ENCODE results near the gene TEX50. TPM values are rescaled to one million over a fixed set of nuclear protein-coding genes. Genes with fewer than 3 reads are reported as not detected.
"Not testable (repeated sequence)": the region's sequence is repeated elsewhere in the genome, so short reads cannot be mapped to it uniquely, and the experiment has no call there.

TEX50 gene, protein sequence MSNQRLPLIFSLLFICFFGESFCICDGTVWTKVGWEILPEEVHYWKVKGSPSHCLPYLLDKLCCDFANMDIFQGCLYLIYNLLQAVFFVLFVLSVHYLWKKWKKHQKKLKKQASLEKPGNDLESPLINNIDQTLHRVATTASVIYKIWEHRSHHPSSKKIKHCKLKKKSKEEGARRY
- total RNA-seq (not detected), total RNA-seq (0 reads per million in 2 donors)

DNA sequence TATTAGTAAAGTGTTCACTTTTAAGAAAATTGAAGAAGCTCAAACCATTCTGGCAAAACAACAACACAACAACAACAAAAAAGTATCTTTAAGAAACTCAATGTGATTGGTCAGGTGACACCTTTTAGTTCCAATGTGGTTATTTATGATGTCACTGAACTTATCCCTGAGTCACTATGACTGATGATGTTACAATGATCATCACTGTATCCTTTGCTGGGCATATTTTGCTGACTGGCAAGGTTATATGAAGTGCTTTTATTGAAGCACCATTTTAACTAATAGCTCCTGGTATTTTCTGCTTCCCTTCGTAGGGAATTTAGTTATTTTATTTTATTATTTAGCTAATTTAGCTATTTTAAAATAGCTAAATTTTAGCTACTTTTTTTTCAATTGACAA, at the start of gene TEX50:
Gene TEX50 (plus strand): TSS at position 223 of the 400 bp plus-strand sequence. CDS start 184 bp downstream, outside the sequence.
- no peak for DNase-seq
- no peaks in the 10 kb centered on the region for H3K9me3 ChIP-seq (ENCODE audit: control insufficient read depth, low read length, poor library complexity, severe bottlenecking)
- H3K27me3 Mint-ChIP-seq: peaks cover 5% of the 10 kb centered on the region
- no peaks in the 10 kb centered on the region for H3K4me1 Mint-ChIP-seq
- no peak within 1 kb of the TSS for H3K4me3 Mint-ChIP-seq
- no peak for ATAC-seq
- no peaks in the 10 kb centered on the region for H3K36me3 Mint-ChIP-seq (ENCODE audit: low read depth)
- H3K27ac Mint-ChIP-seq: no peak within 1 kb of the TSS

DNA sequence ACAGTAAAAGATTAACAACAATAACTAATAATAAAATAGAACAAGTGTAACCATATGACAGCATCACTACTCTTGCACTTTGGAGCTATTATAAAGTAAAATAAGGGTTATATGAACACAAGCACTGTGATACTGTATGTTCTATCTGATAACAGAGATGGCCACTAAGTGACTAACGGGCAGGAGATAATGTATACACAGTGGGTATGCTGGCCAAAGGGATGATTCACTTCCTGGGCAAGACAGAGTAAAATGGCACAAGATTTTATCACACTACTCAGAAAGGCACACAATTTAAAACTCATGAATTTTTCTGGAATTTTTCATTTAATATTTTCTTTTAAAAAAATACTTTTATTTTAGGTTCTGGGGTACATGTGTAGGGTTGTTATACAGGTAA, 44.6 kb upstream of the TEX50 start:
- ATAC-seq (no peak), DNase-seq (no peak)
- Mint-ChIP-seq H3K27me3 (peaks cover 12% of the 10 kb centered on the region), H3K4me3 (no peak overlapping the region), H3K36me3 (ENCODE audit: low read depth) (peaks cover 3% of the 10 kb centered on the region), H3K27ac (no peak overlapping the region), H3K4me1 (no peaks in the 10 kb centered on the region)
- no peaks in the 10 kb centered on the region for H3K9me3 ChIP-seq (ENCODE audit: control insufficient read depth, low read length, poor library complexity, severe bottlenecking)

DNA sequence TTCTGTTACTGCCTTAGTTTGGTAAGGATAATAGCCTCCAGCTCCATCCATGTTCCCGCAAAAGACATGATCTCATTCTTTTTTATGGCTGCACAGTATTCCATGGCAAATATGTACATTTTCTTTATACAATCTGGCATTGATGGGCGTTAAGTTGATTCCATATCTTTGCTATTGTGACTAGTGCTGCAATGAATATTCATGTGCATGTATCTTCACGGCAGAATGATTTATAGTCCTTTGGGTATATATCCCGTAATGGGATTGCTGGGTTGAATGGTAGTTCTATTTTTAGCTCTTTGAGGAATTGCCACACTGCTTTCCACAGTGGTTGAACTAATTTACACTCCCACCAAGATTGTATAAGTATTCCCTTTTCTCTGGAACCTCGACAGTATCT, 44.0 kb upstream of the TEX50 start:
- not testable (repeated sequence) for DNase-seq; H3K4me1 Mint-ChIP-seq; H3K4me3 Mint-ChIP-seq; ATAC-seq; H3K9me3 ChIP-seq (ENCODE audit: control insufficient read depth, low read length, poor library complexity, severe bottlenecking); H3K27ac Mint-ChIP-seq; H3K36me3 Mint-ChIP-seq (ENCODE audit: low read depth)
- H3K27me3 Mint-ChIP-seq: peaks cover 15% of the 10 kb centered on the region

DNA sequence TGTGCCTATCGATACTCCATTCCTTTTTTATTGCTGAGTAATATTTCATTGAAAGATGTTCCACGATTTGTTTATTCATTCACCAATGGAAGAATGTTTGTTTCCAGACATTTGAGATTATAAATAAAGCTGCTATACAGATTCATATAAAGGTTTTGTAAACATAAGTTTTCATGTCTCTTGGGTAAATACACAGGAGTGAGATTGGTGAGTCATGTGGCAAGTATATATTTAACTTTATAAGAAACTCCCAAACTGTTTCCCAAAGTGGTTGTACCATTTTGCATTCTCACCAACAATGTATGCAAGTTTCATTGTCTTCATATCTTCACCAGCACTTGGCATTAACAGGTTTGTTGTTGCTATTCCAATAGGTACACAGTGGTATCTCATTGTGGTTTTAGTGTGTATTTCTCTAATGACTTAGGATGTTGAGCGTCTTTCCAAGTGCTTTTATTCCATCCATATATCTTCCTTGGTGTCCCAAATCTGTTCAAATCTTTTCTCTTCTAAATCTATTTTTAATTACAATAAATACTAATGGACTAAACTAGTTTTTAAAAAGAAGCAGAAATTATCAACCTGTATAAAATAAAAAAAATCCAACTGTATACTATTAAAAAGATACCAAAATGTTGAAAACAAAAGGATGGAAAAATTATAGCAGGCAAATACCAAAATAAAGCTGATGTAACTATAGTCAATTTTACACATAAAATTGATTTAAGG, 38.9 kb upstream of the TEX50 start:
- ATAC-seq: no peak
- Mint-ChIP-seq H3K27ac (no peak overlapping the region), H3K4me1 (no peaks in the 10 kb centered on the region), H3K27me3 (peaks cover 22% of the 10 kb centered on the region), H3K4me3 (no peak overlapping the region), H3K36me3 (ENCODE audit: low read depth) (peaks cover 3% of the 10 kb centered on the region)
- DNase-seq: no peak
- H3K9me3 ChIP-seq (ENCODE audit: control insufficient read depth, low read length, poor library complexity, severe bottlenecking): no peaks in the 10 kb centered on the region

DNA sequence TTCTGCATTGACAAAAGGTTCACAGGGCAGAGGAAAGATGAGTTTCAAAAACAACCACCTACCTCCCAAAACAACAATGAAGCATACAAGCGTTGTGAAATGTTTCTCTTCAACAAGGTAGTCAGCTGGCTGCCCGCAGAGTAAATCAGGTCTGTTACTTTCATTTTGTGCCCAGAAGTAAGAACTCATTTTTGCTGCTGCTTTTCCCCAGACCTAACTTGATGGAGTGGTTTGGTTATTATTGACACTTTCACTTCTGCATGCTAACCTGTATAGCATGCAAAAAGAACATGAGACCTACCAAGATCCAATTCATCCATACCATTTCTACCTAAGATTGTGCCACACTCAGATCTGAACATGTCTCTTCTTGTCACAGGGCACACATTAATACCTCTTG, 33.5 kb upstream of the TEX50 start:
- no peaks in the 10 kb centered on the region for H3K9me3 ChIP-seq (ENCODE audit: control insufficient read depth, low read length, poor library complexity, severe bottlenecking)
- Mint-ChIP-seq H3K4me1 (no peaks in the 10 kb centered on the region), H3K27me3 (peaks cover 35% of the 10 kb centered on the region), H3K4me3 (no peak overlapping the region), H3K27ac (no peak overlapping the region), H3K36me3 (ENCODE audit: low read depth) (peaks cover 5% of the 10 kb centered on the region)
- DNase-seq (no peak), ATAC-seq (no peak)

DNA sequence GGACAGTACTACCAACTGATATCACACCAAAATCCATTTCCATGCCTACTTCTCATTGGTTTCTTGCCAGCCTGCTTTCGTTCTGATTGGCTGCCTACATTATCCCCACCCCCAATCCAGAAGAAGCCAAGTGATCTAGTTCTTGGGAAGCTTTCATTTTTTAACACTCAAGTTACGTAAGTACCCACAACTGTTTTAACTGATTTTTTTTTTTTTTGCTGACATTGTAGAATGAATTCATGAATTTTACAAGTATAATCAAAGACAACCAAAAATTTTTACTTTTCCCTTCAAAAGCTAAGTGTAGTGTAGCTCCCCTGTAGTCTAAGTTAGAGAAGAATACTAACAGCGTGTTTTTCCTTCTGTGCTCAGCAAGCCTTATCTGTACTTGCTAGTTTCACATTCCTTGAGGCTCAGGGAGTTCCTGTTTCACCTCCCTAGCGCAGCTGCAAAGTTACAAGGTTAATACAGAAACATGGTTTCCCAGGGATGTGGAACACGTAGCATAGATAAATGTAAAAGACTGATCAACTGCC, 32.0 kb upstream of the TEX50 start, which contains the start of gene SLC9C2:
Gene SLC9C2 (minus strand): TSS at position 17 of the 536 bp plus-strand sequence. CDS start 1,296 bp downstream, outside the sequence.
- no peaks in the 10 kb centered on the region for H3K9me3 ChIP-seq (ENCODE audit: control insufficient read depth, low read length, poor library complexity, severe bottlenecking)
- H3K36me3 Mint-ChIP-seq (ENCODE audit: low read depth): peaks cover 7% of the 10 kb centered on the region
- H3K4me3 Mint-ChIP-seq: no peak within 1 kb of the TSS
- H3K27me3 Mint-ChIP-seq: peaks cover 35% of the 10 kb centered on the region
- no peaks in the 10 kb centered on the region for H3K4me1 Mint-ChIP-seq
- no peak for ATAC-seq
- no peak for DNase-seq
- no peak within 1 kb of the TSS for H3K27ac Mint-ChIP-seq

DNA sequence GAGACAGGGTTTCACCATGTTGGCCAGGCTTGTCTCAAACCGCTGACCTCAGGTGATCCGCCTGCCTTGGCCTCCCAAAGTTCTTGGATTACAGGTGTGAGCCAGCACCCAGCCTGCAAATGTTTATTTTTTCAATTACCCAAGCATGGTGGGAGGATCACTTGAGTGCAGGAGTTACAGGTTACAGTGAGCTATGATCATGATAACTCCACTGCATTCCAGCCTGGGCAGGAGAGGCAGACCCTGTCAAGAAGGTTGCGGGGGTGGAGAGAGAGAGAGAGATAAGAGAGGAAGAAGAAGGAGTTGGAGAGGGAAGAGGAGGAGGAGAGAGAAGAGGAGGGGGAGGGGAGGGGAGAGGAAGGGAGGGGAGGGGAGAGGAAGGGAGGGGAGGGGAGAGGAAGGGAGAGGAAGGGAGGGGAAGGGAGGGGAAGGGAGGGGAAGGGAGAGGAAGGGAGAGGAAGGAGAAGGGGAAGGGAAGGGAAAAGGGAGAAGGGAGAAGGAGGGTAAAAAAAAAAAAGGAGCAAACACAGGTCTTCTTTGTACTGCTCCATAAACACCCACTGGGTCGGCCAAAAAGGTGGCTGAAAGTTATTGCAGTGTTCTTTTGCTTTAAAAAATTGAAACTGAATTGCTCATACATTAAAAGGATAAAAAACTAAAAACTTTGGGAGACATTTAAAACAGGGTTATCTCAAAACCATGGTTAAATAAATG, 26.5 kb upstream of the TEX50 start:
- peaks cover 17% of the 10 kb centered on the region for H3K27me3 Mint-ChIP-seq
- H3K36me3 Mint-ChIP-seq (ENCODE audit: low read depth): peaks cover 5% of the 10 kb centered on the region
- DNase-seq: no peak
- no peaks in the 10 kb centered on the region for H3K4me1 Mint-ChIP-seq
- ATAC-seq: no peak
- no peak overlapping the region for H3K27ac Mint-ChIP-seq
- H3K9me3 ChIP-seq (ENCODE audit: control insufficient read depth, low read length, poor library complexity, severe bottlenecking): no peaks in the 10 kb centered on the region
- H3K4me3 Mint-ChIP-seq: no peak overlapping the region

DNA sequence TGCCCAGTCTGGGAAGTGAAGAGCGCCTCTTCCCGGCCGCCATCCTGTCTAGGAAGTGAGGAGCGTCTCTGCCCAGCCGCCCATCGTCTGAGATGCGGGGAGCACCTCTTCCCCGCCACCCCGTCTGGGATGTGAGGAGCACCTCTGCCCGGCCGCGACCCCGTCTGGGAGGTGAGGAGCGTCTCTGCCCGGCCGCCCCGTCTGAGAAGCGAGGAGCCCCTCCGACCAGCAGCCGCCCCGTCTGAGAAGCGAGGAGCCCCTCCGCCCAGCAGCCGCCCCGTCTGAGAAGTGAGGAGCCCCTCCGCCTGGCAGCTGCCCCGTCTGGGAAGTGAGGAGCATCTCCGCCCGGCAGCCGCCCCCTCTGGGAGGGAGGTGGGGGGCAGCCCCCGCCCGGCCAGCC, 22.1 kb upstream of the TEX50 start:
- not testable (repeated sequence) for ATAC-seq; H3K4me3 Mint-ChIP-seq; H3K27ac Mint-ChIP-seq; H3K36me3 Mint-ChIP-seq (ENCODE audit: low read depth); H3K4me1 Mint-ChIP-seq; H3K9me3 ChIP-seq (ENCODE audit: control insufficient read depth, low read length, poor library complexity, severe bottlenecking); H3K27me3 Mint-ChIP-seq; DNase-seq

DNA sequence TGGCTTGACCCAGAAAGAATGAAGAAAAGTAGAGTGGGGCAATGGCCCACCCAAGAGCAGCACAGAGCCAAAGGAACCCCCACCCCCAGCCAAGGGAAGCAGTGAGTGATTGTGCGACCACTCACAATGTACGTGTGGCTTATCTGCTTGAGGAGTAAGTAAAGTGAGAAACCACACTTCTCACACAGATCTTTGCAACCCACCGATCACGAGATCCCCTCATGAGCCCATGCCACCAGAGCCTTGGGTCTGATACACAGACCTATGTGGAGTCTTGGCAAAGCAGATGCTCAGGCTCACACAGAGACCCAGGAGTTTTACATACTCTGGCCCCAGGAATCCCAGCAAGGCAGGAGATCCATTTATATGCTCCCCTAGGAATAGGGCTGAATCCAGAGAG, 18.3 kb upstream of the TEX50 start:
- Mint-ChIP-seq H3K27ac (no peak overlapping the region), H3K4me3 (no peak overlapping the region), H3K4me1 (no peaks in the 10 kb centered on the region), H3K27me3 (no peaks in the 10 kb centered on the region), H3K36me3 (ENCODE audit: low read depth) (no peaks in the 10 kb centered on the region)
- DNase-seq (no peak), ATAC-seq (no peak)
- H3K9me3 ChIP-seq (ENCODE audit: control insufficient read depth, low read length, poor library complexity, severe bottlenecking): no peaks in the 10 kb centered on the region

DNA sequence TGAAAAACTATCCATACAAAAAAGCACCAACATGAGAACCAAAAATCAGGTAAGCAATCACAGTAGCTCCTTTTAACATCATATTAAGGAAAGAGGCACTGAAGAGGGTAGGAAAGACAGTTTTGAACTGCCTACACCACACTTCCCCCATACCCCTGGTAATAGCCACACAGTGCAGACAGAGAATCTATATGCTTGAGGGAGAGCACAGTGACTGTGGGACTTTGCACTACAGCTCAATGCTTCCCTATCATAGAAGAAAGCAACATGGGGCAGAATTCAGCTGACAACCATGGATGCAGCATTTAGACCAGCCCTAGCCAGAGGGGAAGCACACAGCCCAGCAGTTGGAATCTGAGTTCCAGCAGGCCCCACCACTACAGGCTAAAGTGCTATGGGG, 7.9 kb upstream of the TEX50 start:
- Mint-ChIP-seq H3K36me3 (ENCODE audit: low read depth) (peaks cover 2% of the 10 kb centered on the region), H3K4me3 (no peak overlapping the region), H3K4me1 (no peaks in the 10 kb centered on the region), H3K27me3 (peaks cover 6% of the 10 kb centered on the region), H3K27ac (no peak overlapping the region)
- no peaks in the 10 kb centered on the region for H3K9me3 ChIP-seq (ENCODE audit: control insufficient read depth, low read length, poor library complexity, severe bottlenecking)
- no peak for DNase-seq
- no peak for ATAC-seq

DNA sequence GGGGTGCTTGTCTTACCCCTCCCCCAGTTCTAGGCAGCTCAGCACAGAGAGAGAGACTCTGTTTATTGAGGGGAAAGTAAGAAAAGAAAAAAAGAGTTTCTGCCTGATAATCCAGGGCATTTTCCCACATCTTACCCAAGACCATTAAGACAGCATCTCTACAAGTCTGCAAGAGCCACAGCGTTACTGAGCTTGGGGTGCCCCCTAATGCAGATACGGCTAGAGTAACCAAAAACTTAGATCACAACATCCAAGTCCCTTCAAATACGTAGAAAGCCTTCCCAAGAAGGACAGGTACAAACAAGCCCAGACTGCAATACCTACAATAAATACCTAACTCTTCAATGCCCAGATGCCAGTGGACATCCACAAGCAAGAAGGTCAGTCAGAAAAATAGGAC, 6.2 kb upstream of the TEX50 start:
- Mint-ChIP-seq H3K4me3 (no peak overlapping the region), H3K36me3 (ENCODE audit: low read depth) (peaks cover 2% of the 10 kb centered on the region), H3K4me1 (no peaks in the 10 kb centered on the region), H3K27me3 (peaks cover 6% of the 10 kb centered on the region), H3K27ac (no peak overlapping the region)
- H3K9me3 ChIP-seq (ENCODE audit: control insufficient read depth, low read length, poor library complexity, severe bottlenecking): no peaks in the 10 kb centered on the region
- no peak for ATAC-seq
- DNase-seq: no peak

DNA sequence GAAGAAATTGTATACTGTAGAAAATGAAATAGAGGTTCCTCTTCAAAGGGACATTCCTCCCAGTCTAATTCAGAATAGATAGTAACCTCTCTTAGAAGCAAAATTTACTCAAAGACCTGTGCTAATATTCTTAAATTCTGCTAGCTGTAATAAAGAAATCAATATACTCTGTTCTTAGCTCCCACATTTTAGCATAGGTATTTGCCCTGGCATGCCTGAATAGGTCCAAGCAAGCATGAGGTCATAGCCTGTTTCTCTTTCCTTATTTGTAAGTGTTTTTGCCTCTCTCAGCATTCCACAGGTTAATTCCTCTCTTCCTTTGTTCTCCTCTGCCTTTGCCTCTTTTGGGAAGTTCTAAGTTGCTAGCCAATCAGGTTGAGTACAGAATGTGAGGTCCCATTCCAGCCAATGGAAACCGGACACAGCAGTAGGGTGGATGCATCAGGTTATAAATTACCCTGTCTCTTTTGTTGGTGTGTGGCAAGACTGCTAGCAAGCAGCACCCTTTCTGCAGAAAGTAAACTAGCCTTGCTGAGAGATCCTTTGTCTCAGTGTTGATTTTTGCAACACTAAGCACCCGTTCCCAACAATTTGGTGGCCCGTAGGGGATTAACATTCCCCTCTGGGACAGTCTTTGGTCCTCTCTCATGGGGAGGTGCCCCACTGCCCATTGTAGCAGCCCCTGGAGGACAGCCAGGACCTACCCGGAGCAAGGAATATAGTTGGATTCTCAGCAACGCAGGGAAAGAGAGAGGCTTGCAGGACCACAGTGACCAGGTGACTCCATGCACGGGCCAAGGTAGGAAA, 2.3 kb downstream of the TEX50 start:
- H3K36me3 Mint-ChIP-seq (ENCODE audit: low read depth); ATAC-seq; H3K27me3 Mint-ChIP-seq; H3K4me3 Mint-ChIP-seq; DNase-seq; H3K9me3 ChIP-seq (ENCODE audit: control insufficient read depth, low read length, poor library complexity, severe bottlenecking); H3K4me1 Mint-ChIP-seq; H3K27ac Mint-ChIP-seq: not testable (repeated sequence)
